B cell (primary cell): ENCODE measurements around the gene STAG1. TPM values are rescaled to one million over a fixed set of nuclear protein-coding genes. Genes with fewer than 3 reads are reported as not detected.

Experiments used
- ATAC-seq: fragments of 200-7000 bp; cut with Tn5 transposase; one replicate; pipeline ENCODE4 v1.10.0; 2021; ENCODE audit warnings: low read depth, mild to moderate bottlenecking, moderate number of reproducible peaks, moderate library complexity
- CTCF ChIA-PET: fragments of 350-600 bp; sonication (Branson Sonifier 250); formaldehyde crosslinking; loops from one replicate; lab custom pipeline; 2021; ENCODE audit warnings: antibody characterized with exemption, inconsistent platforms; lab: Charles Lee
- POLR2A ChIA-PET: fragments of 350-600 bp; sonication (Branson Sonifier 250); formaldehyde crosslinking; loops from one replicate; lab custom pipeline; 2021; ENCODE audit warnings: antibody characterized with exemption; lab: Charles Lee
- DNase-seq: peaks from one replicate; pipeline ENCODE4 v3.0.0; 2013
- H2AFZ ChIP-seq: 2 replicates; pipeline ENCODE4 v1.6.1; 2012; ENCODE audit warnings: mild to moderate bottlenecking, low read depth, low read length; ENCODE audit not compliant: insufficient read depth, poor library complexity, severe bottlenecking
- H3K27ac ChIP-seq, 2 donors: 1 replicate in 1 of 2; 2 replicates in 1 of 2; pipeline ENCODE4 v1.5.1; 2012 to 2013; ENCODE audit warnings: low read length in 2 of 2, mild to moderate bottlenecking in 2 of 2, moderate library complexity in 1 of 2
- H3K27me3 ChIP-seq, 4 experiments: fragments of 200-600 bp in 1 of 4; sonication (generic) in 1 of 4; replicated peaks in 1 of 4; 1 replicate in 2 of 4; 2 replicates in 2 of 4; pipeline versions ENCODE4 v1.6.1 to v1.7.0; 2013 to 2016; ENCODE audit warnings: low read length in 3 of 4, mild to moderate bottlenecking in 2 of 4, mixed read lengths in 1 of 4, moderate library complexity in 1 of 4; ENCODE audit not compliant: insufficient read depth in 4 of 4, control insufficient read depth in 3 of 4; ENCODE audit errors: control extremely low read depth in 1 of 4
- H3K36me3 ChIP-seq, 2 experiments: replicated peaks in 1 of 2; 1 replicate in 1 of 2; 2 replicates in 1 of 2; pipeline versions ENCODE4 v1.6.1 to v1.7.1; 2013; ENCODE audit warnings: low read length in 1 of 2; ENCODE audit not compliant: insufficient read depth in 2 of 2, control insufficient read depth in 1 of 2; ENCODE audit errors: control extremely low read depth in 1 of 2, extremely low read depth in 1 of 2
- H3K4me1 ChIP-seq, 2 donors: fragments of 200-600 bp in 1 of 2; sonication (generic) in 1 of 2; 1 replicate in 1 of 2; 2 replicates in 1 of 2; pipeline versions ENCODE4 v1.5.1 to v1.6.1; 2013 to 2017; ENCODE audit warnings: low read length in 2 of 2; ENCODE audit not compliant: control insufficient read depth in 2 of 2, insufficient read depth in 2 of 2
- H3K4me2 ChIP-seq: replicated peaks from 2 replicates; pipeline ENCODE3; 2012; ENCODE audit warnings: mild to moderate bottlenecking, low read depth, low read length; ENCODE audit not compliant: poor library complexity, severe bottlenecking
- H3K4me3 ChIP-seq, 5 experiments: fragments of 200-600 bp in 1 of 5; sonication (generic) in 1 of 5; 1 replicate in 3 of 5; 2 replicates in 2 of 5; pipeline versions ENCODE4 v1.5.1 to v1.7.0; 2011 to 2016; ENCODE audit warnings: low read length in 4 of 5, mild to moderate bottlenecking in 4 of 5, low read depth in 2 of 5, control low read depth in 1 of 5, moderate library complexity in 1 of 5; ENCODE audit not compliant: insufficient read depth in 1 of 5; ENCODE audit errors: control extremely low read depth in 1 of 5, extremely low read depth in 1 of 5
- H3K79me2 ChIP-seq: fragments of 200-600 bp; sonication (generic); one replicate; pipeline ENCODE4 v1.6.0; 2016; ENCODE audit warnings: low read length; ENCODE audit not compliant: control insufficient read depth, insufficient read depth
- H3K9ac ChIP-seq: fragments of 200-600 bp; sonication (generic); 2 replicates; pipeline ENCODE4 v1.6.1; 2017; ENCODE audit warnings: mild to moderate bottlenecking, low read length, moderate library complexity
- H3K9me3 ChIP-seq, 3 donors: one replicate each; pipeline versions ENCODE4 v1.6.1 to v1.7.1; 2013; ENCODE audit warnings: low read length in 2 of 3; ENCODE audit not compliant: control insufficient read depth in 2 of 3, insufficient read depth in 1 of 3; ENCODE audit errors: control extremely low read depth in 1 of 3
- H4K20me1 ChIP-seq: 2 replicates; pipeline ENCODE4 v1.6.0; 2012; ENCODE audit warnings: mild to moderate bottlenecking, low read length; ENCODE audit not compliant: insufficient read depth, control insufficient read depth, poor library complexity, severe bottlenecking
- H3K27ac Mint-ChIP-seq: one replicate; pipeline ENCODE4 v1.8.0; 2021; ENCODE audit warnings: mixed read lengths
- H3K27me3 Mint-ChIP-seq: one replicate; pipeline ENCODE4 v1.8.0; 2021; ENCODE audit warnings: mixed read lengths
- H3K4me1 Mint-ChIP-seq: one replicate; pipeline ENCODE4 v1.8.0; 2021; ENCODE audit warnings: mixed read lengths
- H3K4me3 Mint-ChIP-seq: one replicate; pipeline ENCODE4 v1.8.0; 2021; ENCODE audit warnings: mixed read lengths
- H3K9me3 Mint-ChIP-seq: one replicate; pipeline ENCODE4 v1.8.0; 2022; ENCODE audit warnings: mixed read lengths; ENCODE audit not compliant: insufficient read depth
- EZH2 ChIP-seq: IDR thresholded peaks from 2 replicates; pipeline ENCODE4 v1.6.1; 2012; ENCODE audit warnings: borderline replicate concordance, low read depth, mild to moderate bottlenecking, moderate library complexity, low read length; ENCODE audit not compliant: insufficient read depth, poor library complexity, severe bottlenecking
- WGBS: methylation state at CpG from one replicate; pipeline ENCODE4 v1.1.5; 2013; ENCODE audit warnings: missing lambda C conversion rate; ENCODE audit not compliant: insufficient coverage; 5-methylcytosine and 5-hydroxymethylcytosine counted together
- intact Hi-C: fragments of 100-400 bp; cut with micrococcal nuclease; formaldehyde crosslinking; loops from one replicate; pipeline ENCODE4 v1.10.0; 2022
- polyA plus RNA-seq: library from polyadenylated mRNA; depleted of rRNA; stranded (reverse); fragments of >200 nt; gene quantifications from 2 replicates; pipeline ENCODE4 v1.2.3, GENCODE V29; 2012
- total RNA-seq, 2 donors: library from RNA; stranded (reverse); fragments of 120-200 nt in 1 of 2; gene quantifications; 1 replicate in 1 of 2; 2 replicates in 1 of 2; pipeline versions ENCODE4 v1.2.3 to v1.2.4, GENCODE V29; 2013 to 2022
- TF ChIP-seq, protein P1 (sequence below): fragments of 200-600 bp; IDR thresholded peaks from one replicate; pipeline ENCODE4 v1.8.0; 2022; ENCODE audit warnings: antibody characterized with exemption, mild to moderate bottlenecking

The STAG1 gene
- total and polyA plus RNA-seq, 2 donors (not counting 1 experiment from before 2014, with no cell fraction given), result 9.2 to 77.0 TPM

DNA sequence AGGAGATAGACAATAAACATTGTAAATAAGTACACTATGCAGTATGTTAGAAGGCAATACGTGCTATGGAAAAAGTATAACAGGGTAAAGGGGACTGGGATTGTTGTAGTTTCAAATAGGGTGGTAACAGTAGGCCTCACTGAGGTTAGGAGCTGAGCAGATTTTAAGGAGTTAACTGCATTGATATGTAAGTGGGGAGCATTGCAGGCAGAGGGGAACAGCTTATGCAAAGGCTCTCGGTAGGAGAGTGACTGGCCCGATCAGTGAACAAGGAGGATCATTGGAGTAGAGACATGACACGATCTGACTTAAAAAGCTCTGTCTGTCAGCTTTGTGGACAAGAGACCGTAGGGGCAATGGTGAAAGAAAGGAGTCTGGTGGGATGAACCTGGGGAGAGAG is 455.2 kb downstream of the STAG1 start:
- 100% methylated on average over 4 of the region's 5 CpGs for WGBS

DNA sequence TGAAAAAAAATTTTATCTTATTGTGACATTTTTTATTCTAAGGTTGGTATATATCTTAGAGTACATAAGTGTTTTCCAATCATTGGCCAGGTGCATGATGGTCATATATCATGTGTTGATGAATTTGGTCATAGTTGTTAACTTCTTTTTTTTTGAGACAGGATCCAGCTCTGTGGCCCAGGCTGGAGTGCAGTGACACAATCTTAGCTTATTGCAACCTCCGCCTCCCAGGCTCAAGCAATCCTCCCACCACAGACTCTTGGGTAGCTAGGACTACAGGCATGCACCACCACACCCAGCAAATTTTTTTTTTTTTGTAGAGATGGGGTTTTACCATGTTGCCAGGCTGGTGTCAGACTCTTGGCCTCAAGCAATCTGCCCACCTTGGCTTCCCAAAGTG is 458.0 kb downstream of the STAG1 start:
- H3K9ac ChIP-seq, result no peak overlapping the region
- H3K4me2 ChIP-seq, result no peak overlapping the region
- Mint-ChIP-seq H3K27me3 (no peaks in the 10 kb centered on the region), H3K4me1 (no peaks in the 10 kb centered on the region), H3K27ac (no peak overlapping the region), H3K4me3 (no peak overlapping the region), H3K9me3 (no peaks in the 10 kb centered on the region)
- ChIA-PET CTCF (no interaction called here), POLR2A (no interaction called here)
- no peaks in the 10 kb centered on the region for H3K27me3 ChIP-seq
- no peak for DNase-seq
- no peaks in the 10 kb centered on the region for H3K4me1 ChIP-seq
- no peak for ATAC-seq
- intact Hi-C loops, result no loop called here
- no peaks in the 10 kb centered on the region for H4K20me1 ChIP-seq
- peaks cover 4% of the 10 kb centered on the region for H3K79me2 ChIP-seq
- WGBS, result no CpG with 5 or more reads among the region's 1 CpG
- no peaks in the 10 kb centered on the region for H3K9me3 ChIP-seq
- H3K36me3 ChIP-seq, result peaks cover 9 to 36% of the 10 kb centered on the region in 2 experiments
- no peak for TF ChIP-seq EZH2
- TF ChIP-seq, protein P1, sequence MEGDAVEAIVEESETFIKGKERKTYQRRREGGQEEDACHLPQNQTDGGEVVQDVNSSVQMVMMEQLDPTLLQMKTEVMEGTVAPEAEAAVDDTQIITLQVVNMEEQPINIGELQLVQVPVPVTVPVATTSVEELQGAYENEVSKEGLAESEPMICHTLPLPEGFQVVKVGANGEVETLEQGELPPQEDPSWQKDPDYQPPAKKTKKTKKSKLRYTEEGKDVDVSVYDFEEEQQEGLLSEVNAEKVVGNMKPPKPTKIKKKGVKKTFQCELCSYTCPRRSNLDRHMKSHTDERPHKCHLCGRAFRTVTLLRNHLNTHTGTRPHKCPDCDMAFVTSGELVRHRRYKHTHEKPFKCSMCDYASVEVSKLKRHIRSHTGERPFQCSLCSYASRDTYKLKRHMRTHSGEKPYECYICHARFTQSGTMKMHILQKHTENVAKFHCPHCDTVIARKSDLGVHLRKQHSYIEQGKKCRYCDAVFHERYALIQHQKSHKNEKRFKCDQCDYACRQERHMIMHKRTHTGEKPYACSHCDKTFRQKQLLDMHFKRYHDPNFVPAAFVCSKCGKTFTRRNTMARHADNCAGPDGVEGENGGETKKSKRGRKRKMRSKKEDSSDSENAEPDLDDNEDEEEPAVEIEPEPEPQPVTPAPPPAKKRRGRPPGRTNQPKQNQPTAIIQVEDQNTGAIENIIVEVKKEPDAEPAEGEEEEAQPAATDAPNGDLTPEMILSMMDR, result no peak
- H3K27ac ChIP-seq, result no peak overlapping the region
- no peak overlapping the region for H3K4me3 ChIP-seq
- H2AFZ ChIP-seq, result no peak overlapping the region

More for the DNA sequence above, 455.2 kb downstream of the STAG1 start:
- Histone ChIP-seq H3K36me3 (peaks cover 11 to 53% of the 10 kb centered on the region in 2 experiments), H3K27ac (no peak overlapping the region), H3K4me2 (no peak overlapping the region), H3K9ac (no peak overlapping the region), H3K27me3 (no peaks in the 10 kb centered on the region), H3K4me1 (no peaks in the 10 kb centered on the region), H3K9me3 (no peaks in the 10 kb centered on the region), H3K4me3 (no peak overlapping the region), H4K20me1 (no peaks in the 10 kb centered on the region), H3K79me2 (no peaks in the 10 kb centered on the region), H2AFZ (no peak overlapping the region)
- TF ChIP-seq EZH2, result no peak
- TF ChIP-seq, protein P1, result no peak
- no peaks in the 10 kb centered on the region for H3K27me3 Mint-ChIP-seq
- ChIA-PET POLR2A (no interaction called here), CTCF (no interaction called here)
- H3K4me1 Mint-ChIP-seq, result no peaks in the 10 kb centered on the region
- ATAC-seq (no peak), DNase-seq (no peak)
- H3K27ac Mint-ChIP-seq, result no peak overlapping the region
- H3K9me3 Mint-ChIP-seq, result no peaks in the 10 kb centered on the region
- no peak overlapping the region for H3K4me3 Mint-ChIP-seq
- intact Hi-C loops, result no loop called here
